PC-9 (cell line): ENCODE results near the gene C3. TPM values are rescaled to one million over a fixed set of nuclear protein-coding genes. Genes with fewer than 3 reads are reported as not detected.

ENCODE experiments used
- BruUV-seq: library from RNA; stranded (reverse); fragments of 400-500 nt; replicated peaks from 2 replicates; lab custom pipeline; 2021; lab: Mats Ljungman, UMichigan
- CTCF ChIA-PET: fragments of 300-600 bp; sonication (Branson Sonifier 250); formaldehyde crosslinking; loops from one replicate; lab custom pipeline; 2022; ENCODE audit warnings: antibody characterized with exemption; lab: Charles Lee
- POLR2A ChIA-PET: fragments of 300-600 bp; sonication (Branson Sonifier 250); formaldehyde crosslinking; loops from one replicate; lab custom pipeline; 2022; ENCODE audit warnings: antibody characterized with exemption; ENCODE audit not compliant: unreplicated experiment; lab: Charles Lee
- DNase-seq, 2 experiments: peaks; one replicate each; pipeline versions ENCODE4 v3.0.0 to v3.0.0-alpha.2; 2015 to 2022; ENCODE audit warnings: mixed read lengths in 1 of 2
- H2AFZ ChIP-seq: fragments of 200-600 bp; sonication (generic); 2 replicates; pipeline ENCODE4 v1.8.1; 2017; ENCODE audit warnings: antibody characterized with exemption
- H3F3A ChIP-seq: fragments of 200-600 bp; sonication (generic); 2 replicates; pipeline ENCODE4 v1.8.1; 2017; ENCODE audit warnings: antibody characterized with exemption, mild to moderate bottlenecking, low read depth; ENCODE audit not compliant: insufficient read depth
- H3K27ac ChIP-seq: fragments of 200-600 bp; sonication (generic); 2 replicates; pipeline ENCODE4 v1.6.1; 2016; ENCODE audit warnings: mixed run types
- H3K27me3 ChIP-seq: fragments of 200-600 bp; sonication (generic); 2 replicates; pipeline ENCODE4 v1.6.1; 2016; ENCODE audit warnings: low read depth, mixed run types; ENCODE audit not compliant: insufficient read depth
- H3K36me3 ChIP-seq: fragments of 200-600 bp; sonication (generic); 2 replicates; pipeline ENCODE4 v1.6.1; 2016; ENCODE audit warnings: low read depth, mixed run types
- H3K4me1 ChIP-seq: fragments of 200-600 bp; sonication (generic); replicated peaks from 2 replicates; pipeline ENCODE4 v1.6.1; 2016; ENCODE audit warnings: mixed run types; ENCODE audit not compliant: insufficient read depth
- H3K4me2 ChIP-seq: fragments of 200-600 bp; sonication (generic); 2 replicates; pipeline ENCODE4 v1.6.1; 2017; ENCODE audit warnings: mixed run types
- H3K4me3 ChIP-seq: fragments of 200-600 bp; sonication (generic); 2 replicates; pipeline ENCODE4 v1.6.1; 2016; ENCODE audit warnings: mixed run types
- H3K79me2 ChIP-seq: fragments of 200-600 bp; sonication (generic); 2 replicates; pipeline ENCODE4 v1.6.1; 2017; ENCODE audit warnings: low read depth, mixed run types
- H3K9me2 ChIP-seq: fragments of 200-600 bp; sonication (generic); 2 replicates; pipeline ENCODE4 v1.8.1; 2017; ENCODE audit warnings: mild to moderate bottlenecking; ENCODE audit not compliant: insufficient read depth
- H3K9me3 ChIP-seq: fragments of 200-600 bp; sonication (generic); 2 replicates; pipeline ENCODE4 v1.8.1; 2016; ENCODE audit warnings: low read depth; ENCODE audit not compliant: insufficient read depth
- H4K20me1 ChIP-seq: fragments of 200-600 bp; sonication (generic); 2 replicates; pipeline ENCODE4 v1.8.1; 2017; ENCODE audit not compliant: insufficient read depth
- CTCF ChIP-seq: fragments of 200-600 bp; sonication (generic); conservative IDR thresholded peaks from 2 replicates; pipeline ENCODE4 v1.6.1; 2017; ENCODE audit warnings: mixed run types, antibody characterized with exemption, mild to moderate bottlenecking, moderate library complexity
- EZH2 ChIP-seq: fragments of 200-600 bp; sonication (generic); IDR thresholded peaks from 2 replicates; pipeline ENCODE4 v1.8.0; 2017; ENCODE audit warnings: antibody characterized with exemption, low read depth
- intact Hi-C: fragments of 100-400 bp; cut with micrococcal nuclease; formaldehyde crosslinking; loops from one replicate; pipeline ENCODE4 v1.10.0; 2022; ENCODE audit not compliant: unreplicated experiment
- total RNA-seq: library from RNA; stranded (reverse); gene quantifications from 2 replicates; pipeline ENCODE4 v1.2.3, GENCODE V29; 2021

C3 gene
- total RNA-seq, 1 experiment from 2014 or later: 130 TPM

- Histone ChIP-seq H3K79me2 (no peaks in the 10 kb centered on the region), H3K27me3 (no peaks in the 10 kb centered on the region), H3K4me3 (no peak overlapping the region), H2AFZ (no peak overlapping the region), H3K4me2 (no peak overlapping the region), H3K4me1 (peaks cover 30% of the 10 kb centered on the region), H4K20me1 (no peaks in the 10 kb centered on the region), H3F3A (peaks cover 18% of the 10 kb centered on the region), H3K9me3 (no peaks in the 10 kb centered on the region), H3K36me3 (no peaks in the 10 kb centered on the region), H3K9me2 (no peaks in the 10 kb centered on the region), H3K27ac (no peak overlapping the region)
- intact Hi-C loops: no loop called here
- no peak for DNase-seq
- BruUV-seq: no TSS peak
- ChIA-PET CTCF (no interaction called here), POLR2A (no interaction called here)
- TF ChIP-seq EZH2 (no peak), CTCF (no peak)
Observed at GRCh38 chr19:6671960-6672359, 48.5 kb downstream of the C3 start.

- no peak overlapping the region for H2AFZ ChIP-seq
- intact Hi-C loops: no loop called here
- no peaks in the 10 kb centered on the region for H3K36me3 ChIP-seq
- H3K4me3 ChIP-seq: no peak overlapping the region
- H3K79me2 ChIP-seq: no peaks in the 10 kb centered on the region
- TF ChIP-seq CTCF (no peak), EZH2 (no peak)
- DNase-seq: no peak
- H3K9me2 ChIP-seq: no peaks in the 10 kb centered on the region
- H3K4me2 ChIP-seq: no peak overlapping the region
- no peaks in the 10 kb centered on the region for H3K9me3 ChIP-seq
- POLR2A ChIA-PET: no interaction called here
- no peak overlapping the region for H3K27ac ChIP-seq
- peaks cover 16% of the 10 kb centered on the region for H3K4me1 ChIP-seq
- BruUV-seq: no TSS peak
- H3K27me3 ChIP-seq: no peaks in the 10 kb centered on the region
- CTCF ChIA-PET: no interaction called here
- peaks cover 5% of the 10 kb centered on the region; the same call in 1 of the 2 replicates for H3F3A ChIP-seq
- no peaks in the 10 kb centered on the region for H4K20me1 ChIP-seq
Observed at GRCh38 chr19:6668691-6669090, 51.8 kb downstream of the C3 start.

- peaks cover 16% of the 10 kb centered on the region for H3K4me1 ChIP-seq
- H3K4me2 ChIP-seq: peak overlapping the region; percentile 75
- peak overlapping the region; percentile 33; the same call in 1 of the 2 replicates for H3K4me3 ChIP-seq
- ChIA-PET CTCF (no interaction called here), POLR2A (no interaction called here)
- peak; percentile 60 to 89 for DNase-seq
- intact Hi-C loops: no loop called here
- H3K79me2 ChIP-seq: no peaks in the 10 kb centered on the region
- H3K9me3 ChIP-seq: no peaks in the 10 kb centered on the region
- no peaks in the 10 kb centered on the region for H4K20me1 ChIP-seq
- no peak overlapping the region for H2AFZ ChIP-seq
- H3K36me3 ChIP-seq: no peaks in the 10 kb centered on the region
- peak overlapping the region; percentile 71 for H3K27ac ChIP-seq
- no peaks in the 10 kb centered on the region for H3K27me3 ChIP-seq
- peaks cover 5% of the 10 kb centered on the region; the same call in 1 of the 2 replicates for H3F3A ChIP-seq
- TF ChIP-seq EZH2: no peak
- TF ChIP-seq CTCF: no peak
- BruUV-seq: no TSS peak
- no peaks in the 10 kb centered on the region for H3K9me2 ChIP-seq
Observed at GRCh38 chr19:6667114-6667627, 53.3 kb downstream of the C3 start.
